KG1 (cell line): ENCODE data around the gene SLC25A29.
A peak's percentile ranks its signal among the peaks of the same experiment; 100 is the strongest.
"Not testable (repeated sequence)": the region's sequence is repeated elsewhere in the genome, so short reads cannot be mapped to it uniquely, and the experiment has no call there.

Experiments used
- DNase-seq: peaks from one replicate; lab custom pipeline; 2025; lab: John Stamatoyannopoulos, UW

The SLC25A29 gene

DNA sequence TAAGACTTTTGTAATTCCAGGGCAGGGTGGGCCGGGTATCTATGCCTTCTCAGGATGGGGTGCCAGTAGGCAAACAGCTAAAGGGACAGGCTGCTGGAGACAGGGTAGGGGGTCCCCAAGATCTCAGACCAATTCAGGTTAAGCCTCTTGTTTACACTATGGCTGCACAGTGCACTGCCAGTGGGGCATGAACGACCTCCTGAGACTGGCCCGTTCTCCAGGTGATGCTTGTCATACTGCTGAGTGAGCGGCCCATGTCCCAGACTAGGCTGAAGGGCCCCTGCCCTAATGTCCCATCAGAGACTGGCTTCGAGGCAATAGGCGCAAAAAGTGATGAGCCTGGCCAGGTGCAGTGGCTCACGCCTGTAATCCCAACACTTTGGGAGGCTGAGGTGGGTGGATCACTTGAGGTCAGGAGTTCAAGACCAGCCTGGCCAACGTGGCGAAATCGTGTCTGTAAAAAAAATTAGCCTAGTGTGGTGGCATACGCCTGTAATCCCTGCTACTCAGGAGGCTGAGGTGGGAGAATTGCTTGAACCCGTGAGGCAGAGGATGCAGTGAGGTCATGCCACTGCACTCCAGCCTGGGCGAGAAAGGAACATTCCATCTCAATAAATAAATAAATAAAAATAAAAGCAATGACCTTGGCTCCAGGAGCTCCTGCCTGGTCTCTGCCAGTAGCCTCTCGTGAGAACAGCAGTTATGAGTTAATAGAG, 12.6 kb downstream of the SLC25A29 start:
- no peak for DNase-seq

DNA sequence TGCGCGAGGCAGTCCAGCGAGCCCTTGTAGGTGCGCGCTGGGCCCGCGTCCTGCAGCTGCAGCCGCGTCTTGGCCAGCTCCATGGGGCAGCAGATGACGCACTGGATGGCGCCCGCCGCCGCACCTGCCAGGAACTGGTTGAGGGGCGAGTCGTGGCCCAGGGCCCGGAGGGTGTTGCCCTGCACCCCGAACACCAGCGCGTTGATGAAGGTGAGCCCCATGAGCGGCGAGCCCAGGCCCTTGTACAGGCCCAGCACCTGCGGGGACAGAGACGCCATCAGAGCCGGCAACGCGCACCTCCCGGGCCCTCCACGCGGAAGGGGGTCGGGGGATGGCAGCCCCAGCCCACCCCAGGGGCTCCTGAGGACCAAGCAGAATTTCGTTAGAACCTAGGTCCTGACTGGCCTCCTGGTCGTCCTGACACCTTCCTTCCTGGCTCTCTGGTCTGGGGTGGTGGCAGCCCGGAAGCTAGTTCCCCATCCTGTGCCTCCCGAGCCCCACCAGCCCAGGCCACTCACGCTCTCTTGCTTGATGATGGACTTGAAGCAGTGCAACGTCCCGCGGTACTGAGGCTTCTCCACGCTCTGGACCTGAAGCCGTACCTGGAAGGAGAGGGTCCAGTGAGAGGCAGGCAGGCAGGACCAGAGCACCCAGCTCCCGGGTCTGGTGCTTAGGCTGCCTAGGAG, 13.3 kb downstream of the SLC25A29 start:
- no peak for DNase-seq

DNA sequence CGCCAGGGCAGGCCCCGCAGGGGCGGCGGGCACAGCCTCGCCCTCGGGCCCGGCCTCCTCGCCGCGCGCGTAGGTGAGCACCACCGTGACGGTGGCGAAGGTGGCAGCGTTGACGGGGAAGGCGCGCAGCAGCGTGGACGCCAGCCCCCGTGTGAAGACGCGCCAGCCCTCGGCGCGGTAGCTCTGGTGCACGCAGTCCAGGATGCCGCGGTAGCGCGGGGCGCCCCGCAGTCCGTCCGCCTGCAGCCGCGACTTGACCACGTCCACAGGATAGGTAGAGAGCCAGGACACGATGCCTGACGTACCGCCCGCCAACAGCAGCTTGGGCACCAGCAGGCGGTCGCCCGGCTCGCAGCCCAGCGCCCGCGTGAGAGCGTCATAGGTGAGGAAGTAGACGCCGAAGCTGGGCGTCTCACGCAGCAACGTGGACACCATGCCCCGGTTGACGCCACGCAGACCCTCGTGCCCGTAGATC, 13.9 kb downstream of the SLC25A29 start:
- no peak for DNase-seq

DNA sequence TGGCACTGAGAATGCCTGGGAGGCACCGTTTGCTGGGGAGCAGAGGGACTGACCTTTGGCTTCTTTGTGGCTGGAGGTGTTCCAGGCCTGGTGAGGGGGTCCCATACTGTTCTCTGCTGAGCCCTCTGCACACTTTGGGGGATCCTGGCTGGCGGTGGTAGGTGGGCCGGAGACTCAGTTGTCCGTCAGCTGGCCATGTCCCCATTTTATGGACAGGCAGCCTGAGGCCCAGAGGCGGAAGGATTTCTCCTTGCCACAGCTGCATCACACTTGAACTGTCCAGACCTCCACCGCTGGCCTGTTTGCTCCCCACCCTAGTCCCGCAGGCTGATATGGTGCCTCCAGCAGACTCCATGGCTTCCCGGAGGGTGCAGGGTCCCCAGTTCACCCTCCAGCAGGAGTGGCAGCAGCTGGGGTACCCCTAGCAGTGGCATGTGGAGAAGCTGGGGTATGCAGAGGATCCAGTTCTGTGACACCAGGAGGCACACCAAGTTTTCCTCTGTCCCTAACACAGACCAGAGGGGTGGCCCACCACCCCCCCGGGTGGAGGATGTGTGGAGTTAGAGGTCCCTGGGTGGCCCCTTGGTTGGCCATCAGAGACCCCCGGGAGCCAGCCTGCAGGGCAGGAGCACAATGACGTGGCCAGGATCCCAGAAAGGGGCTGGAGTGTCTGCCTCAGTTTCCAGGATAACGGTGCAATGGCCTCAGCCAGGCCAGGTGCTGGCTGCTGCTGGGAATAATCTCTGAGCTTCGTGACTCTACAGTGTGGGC, 14.8 kb downstream of the SLC25A29 start:
- DNase-seq = no peak

DNA sequence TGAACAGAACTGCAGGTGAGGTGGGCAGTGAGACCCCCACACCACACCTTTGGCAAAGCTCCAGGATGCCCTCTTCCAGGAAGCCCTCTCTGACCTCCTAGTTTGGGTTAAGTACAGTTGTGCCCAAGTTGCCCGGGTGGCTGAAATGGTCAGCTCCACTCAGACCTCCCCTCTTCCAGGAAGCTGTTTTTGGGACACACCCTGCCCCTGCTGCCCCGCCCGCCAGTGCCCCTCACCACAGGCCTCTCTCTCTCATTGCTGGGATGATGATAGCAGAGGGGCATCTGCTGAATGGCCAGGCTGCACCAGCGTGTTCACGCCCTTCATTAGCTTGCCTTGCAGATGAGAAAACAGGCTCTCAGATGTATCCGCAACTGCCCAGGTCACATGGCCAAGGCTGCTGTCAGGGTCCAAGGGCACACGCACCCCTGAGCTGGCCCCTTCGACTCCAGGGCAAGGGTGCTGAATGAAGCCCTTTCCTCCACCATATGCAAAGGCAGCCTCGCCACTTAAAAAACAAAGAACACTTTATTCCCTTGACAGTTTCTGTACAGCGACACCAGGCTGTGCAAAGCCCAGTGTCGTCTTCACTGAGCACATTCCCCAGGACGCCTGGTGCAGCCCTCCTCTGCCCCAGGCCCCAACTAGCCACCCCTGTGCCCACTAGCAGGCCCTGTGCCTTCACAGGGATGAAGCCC, 15.5 kb downstream of the SLC25A29 start:
- no peak for DNase-seq

DNA sequence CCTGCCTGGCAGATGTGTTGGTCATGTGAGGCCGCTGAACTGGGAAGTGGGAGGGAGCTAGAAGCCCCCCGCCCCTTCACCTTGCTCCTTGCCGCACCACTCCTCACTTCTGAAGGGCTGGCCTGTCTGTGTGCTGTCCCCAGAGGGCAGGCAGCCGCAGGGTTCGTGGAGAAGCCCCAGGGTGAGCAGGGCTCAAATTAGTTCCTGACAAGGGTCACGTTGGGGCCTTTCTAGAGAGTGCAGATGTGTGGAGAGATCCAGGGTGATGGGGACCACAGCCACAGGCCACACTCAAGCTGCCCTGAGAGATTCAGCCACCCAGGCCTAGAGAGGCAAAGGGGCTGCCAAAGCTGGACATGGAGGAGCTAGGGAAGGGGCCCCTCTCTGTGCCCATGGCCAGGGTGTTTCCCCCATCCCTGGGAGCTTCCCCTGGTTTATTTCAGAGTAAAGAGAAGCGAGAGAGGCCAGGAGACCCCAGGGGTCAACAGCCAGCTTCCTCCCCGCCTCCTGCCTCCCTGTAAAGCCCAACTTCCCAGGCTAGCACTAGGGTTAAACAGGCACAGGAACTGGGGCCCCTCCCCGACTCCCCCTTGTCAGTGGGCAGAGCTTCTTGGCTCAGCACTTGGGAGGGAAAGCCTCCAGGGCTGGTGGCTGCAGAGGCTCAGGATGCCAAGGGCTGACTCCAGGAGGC, 16.2 kb downstream of the SLC25A29 start:
- no peak for DNase-seq

DNA sequence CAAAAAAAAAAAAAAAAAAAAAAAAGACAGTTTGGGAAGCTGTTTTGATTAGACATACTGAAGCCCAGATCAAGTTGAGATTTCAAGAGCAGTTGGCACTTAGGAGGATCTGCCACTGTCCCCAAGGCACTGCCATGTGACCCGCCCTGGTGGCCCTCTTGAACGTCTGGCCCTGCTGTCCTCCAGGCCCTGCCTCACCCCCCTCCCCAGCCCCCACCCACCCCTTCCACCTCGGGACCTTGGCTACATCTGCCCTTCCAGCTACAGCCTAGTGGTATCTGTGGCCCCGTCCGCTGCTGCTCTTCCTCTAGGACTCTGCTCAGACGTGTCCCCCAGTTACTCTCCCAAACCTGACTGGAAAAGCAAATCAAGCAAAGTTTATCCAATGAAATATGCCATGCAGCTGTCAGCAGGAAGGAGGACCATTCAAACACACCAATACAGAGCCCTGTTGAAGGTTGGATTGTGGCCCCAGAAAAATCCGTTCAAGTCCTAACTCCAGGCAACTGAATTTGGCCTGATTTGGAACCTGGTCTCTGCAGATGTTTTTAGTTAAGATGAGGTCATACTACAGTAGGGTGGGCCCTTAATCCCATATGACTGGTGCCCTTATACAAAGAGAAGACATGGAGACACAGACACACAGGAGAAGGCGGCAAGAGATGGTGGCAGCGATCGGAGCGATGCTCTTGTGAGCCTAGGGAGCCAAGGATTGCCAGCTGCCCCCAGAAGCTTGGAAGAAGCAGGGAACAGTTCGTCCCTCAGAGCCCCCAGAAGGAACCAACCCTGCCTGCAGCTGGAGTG, 17.7 kb downstream of the SLC25A29 start:
- no peak for DNase-seq

DNA sequence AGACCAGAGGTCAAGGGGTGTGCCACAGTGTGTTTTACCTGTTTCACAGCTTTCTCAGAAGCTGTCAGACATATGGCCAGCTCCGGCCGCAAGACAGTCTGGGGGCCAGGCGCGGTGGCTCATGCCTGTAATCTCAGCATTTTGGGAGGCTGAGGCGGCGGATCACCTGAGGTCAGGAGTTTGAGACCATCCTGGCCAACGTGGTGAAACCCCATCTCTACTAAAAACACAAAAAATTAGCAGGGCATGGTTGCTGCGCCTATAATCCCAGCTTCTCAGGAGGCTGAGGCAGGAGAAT, 18.3 kb downstream of the SLC25A29 start:
- DNase-seq = not testable (repeated sequence)

DNA sequence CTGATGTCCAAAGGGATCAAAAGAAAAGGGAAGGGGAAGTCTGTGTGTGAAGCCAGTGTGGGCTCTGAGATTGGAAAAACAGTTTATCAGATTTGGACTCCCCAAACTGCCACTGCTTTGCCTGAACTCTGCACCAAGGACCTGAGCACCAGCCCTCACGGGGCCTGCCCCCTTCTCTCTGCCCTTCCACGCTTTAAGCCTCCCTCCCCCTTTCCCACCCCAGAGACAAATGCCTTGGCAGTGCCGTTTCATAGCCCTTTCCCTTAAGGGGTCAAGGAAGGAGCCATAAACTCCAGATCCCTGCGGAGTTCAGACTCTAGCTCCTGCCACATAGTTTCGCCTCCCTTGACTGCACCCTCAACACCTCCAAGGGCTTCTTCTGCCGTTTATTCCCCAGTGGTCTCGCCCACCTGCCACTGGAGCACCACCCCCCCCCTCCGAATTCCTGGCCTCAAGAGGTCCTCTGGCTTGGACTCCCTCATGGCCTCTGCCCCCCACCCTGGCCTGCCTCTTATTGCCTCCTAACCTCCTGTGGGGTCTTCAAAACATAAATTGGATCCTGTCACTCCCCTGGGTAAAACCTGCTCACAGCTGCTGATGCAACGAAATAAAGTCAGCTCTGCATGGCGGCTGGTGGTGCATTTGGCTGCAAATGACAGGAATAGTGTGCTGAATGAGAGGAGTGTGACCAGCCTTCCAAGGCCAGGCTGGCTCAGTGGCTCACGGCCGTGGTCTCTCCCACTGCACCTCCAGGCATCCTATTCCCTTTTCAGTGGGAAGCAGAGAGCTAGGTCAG, 18.8 kb downstream of the SLC25A29 start:
- DNase-seq = no peak

DNA sequence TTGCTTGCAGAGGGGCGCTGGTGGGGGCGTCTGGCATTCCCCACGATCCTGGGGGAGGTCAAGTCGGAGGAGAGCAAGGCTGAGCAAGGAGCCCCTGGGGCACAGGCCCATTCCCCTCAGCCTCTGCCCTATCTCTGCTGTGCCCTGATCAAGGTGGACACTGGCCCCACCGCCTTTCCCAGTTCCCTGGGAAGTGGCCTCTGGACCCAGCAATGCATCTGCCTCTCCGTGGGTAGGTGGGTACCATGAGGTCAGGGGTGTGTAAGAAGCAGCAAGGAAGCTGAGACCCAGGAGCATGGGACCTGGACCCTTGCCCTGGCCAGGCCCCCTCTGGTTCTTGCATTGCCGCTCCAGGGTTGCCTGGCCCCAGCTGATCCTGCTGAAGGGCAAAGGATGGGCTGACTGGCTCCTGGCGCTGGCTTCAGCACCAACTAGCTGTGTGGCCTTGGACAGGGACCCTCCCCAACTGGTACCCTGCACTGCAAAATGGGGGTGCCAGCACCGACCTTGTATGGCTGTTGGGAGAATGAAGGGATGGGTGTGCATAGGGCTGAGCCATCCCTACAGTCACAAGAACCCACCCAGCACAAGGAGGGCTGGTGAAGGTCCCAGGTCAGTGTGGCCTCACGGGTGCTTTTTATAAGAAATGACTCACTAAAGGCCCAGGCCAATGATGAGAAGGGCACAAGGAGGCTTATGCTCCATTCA, 19.6 kb downstream of the SLC25A29 start:
- DNase-seq = no peak

DNA sequence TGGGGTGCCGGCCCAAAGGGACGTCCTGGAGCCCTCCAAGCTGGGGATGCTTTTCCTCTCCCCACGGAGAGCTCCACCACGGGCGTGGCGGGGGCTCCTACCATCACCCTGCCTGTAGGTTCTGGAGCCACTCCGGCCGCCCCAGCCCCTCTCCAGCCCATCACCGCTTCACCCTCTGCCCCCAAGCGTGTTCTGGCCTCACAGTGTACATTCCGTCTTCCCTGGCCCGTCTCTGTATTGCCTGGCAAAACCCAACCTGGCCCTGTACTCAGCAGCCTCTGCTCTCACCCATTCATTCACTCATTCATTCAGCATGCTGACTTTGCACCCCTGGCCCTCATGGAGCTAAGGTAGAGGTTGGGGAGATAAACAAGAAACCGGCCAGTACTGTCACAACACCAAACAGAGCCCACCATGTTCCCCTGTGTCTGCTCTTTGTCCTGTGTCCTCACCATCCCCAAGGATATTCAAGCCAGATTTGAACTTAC, 20.3 kb downstream of the SLC25A29 start:
- no peak for DNase-seq

DNA sequence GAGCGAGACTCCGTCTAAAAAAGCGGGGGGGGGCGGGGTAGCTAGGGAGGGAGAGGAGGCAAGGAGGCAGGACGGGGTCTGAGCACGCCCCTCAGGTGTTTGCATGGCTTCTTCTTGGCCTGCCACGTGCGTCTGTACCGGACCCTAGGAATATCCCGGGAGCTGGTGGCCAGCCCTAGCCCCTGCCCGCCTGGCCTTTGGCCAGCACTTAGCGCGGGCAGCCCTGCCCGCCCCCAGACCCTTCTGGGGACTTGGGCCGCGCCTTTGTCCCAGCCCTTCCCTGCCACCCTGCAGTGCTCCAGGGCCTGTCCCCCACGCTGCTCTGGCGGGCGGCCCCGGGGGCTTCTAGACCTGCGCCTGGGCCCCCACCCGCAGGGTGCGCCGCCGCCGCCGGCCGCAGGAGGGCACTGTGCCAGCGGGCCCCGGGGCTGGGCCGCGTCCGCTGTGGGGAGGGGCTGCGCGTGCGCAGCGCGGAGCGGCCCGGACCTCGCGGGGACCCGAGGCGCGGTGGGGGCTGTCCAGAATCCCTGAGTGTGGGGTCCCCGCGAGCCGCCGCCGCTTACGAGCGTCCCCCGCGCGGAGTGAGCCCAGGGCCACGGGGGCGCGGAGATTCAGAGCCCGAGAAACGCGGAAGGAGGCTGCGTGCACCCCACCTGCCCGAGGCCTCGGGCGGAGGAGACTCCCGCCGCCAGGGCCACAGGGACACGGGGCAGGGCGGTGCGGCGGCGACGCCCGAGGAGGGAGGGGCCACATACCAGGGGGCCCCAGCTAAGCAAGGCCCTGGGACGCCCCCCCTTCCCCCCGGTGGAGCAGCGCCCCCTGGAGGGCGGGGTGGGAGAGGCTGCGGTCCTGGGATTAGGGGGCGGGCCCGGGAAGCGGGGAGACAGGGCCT, 21.0 kb downstream of the SLC25A29 start:
- peak; percentile 23 for DNase-seq

DNA sequence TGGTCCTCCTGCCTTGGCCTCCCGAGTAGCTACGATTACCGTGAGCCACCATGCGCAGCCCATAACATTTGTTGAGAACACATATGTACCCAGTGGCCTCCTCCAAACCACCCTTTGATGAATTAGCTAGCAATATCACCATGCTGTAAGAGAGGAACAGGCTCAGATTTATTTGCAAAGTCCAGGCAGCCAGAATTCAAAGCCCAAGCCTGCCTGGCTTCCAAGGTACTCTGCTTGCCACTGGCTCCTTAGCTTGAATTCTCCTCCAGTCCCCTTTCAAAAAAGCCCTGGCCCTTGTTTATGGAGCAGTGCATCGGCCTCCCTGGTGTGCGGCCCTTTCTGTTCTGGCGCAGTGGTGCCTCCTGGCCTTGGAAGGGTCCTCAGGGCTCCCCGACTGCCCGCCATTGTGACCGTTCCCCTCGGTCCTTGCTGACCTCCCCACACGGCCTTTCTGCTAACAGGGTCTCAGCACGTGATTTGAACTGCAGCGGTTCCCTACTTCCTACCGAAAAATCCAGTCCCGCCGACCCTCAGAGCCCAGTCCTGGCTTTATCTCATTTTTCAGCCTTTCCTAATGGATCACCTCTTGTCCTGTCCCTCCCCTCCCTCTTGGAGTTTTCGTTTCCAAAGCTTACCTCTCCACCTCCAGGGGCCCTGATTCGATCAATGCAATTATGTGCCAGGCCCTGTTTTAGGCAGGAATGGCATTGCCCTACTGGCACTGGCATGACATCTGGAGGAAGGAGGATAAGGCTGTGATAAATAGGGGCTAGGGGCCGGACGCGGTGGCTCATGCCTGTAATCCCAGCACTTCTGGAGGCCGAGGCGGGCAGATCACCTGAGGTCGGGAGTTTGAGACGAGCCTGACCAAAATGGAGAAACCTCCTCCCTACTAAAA, 22.0 kb downstream of the SLC25A29 start:
- DNase-seq = no peak

DNA sequence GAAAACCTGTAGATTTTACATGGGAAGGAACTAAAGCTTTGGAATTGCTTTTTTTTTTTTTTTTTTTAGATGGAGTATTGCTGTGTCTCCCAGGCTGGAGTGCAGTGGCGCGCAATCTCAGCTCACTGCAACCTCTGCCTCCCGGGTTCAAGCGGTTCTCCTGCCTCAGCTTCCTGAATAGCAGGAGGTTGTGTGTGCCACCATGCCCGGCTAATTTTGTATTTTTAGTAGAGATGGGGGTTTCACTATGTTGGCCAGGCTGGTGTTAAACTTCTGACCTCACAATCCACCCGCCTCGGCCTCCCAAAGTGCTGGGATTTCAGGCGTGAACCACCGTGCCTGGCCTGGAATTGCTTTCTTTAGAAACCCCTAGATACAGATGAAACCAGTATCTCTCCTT, 22.8 kb downstream of the SLC25A29 start:
- not testable (repeated sequence) for DNase-seq

DNA sequence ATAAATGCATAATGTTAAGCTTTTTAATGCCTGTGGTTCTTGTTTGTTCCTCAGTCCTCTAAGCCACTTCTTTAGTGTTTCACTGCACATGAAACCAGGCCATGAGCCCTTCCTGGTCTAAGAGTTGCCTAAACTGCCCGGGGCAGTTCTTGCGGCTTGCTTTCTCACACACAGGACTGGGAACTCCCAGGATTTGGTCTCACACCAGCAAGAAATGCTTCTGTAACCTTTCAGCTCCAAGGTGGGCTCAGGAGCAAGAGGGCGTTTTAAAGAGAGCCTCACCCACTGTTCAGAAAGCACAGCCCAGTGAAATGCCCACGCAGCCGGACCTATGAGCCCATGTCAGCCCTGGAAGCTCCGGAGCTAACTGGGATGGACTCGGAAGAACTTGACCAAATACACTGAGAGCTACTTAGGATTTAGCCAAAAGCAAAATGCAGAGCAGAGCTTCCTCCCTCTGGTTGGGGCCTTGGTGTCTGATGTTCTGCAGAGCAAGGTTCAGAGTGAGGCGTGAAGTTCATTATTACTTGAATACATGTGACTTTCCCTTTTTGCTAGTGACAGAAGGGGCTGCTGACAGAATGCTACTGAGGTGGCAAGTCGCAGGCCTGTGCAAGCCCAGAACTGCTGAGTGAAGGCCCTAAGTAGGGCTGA, 23.4 kb downstream of the SLC25A29 start:
- no peak for DNase-seq

DNA sequence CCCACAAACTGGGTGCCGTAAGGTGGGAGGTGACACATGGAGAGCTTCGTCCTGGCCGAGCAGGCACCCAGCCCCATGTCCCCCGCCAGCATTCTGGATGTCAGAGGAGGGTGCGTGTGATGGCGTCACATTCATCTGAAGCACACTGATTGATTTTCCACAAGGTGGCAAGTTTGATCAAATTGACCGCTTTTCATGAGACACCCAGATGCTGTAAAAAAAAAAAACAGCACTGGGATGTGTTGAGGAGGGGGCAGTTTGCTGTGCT, 24.2 kb downstream of the SLC25A29 start:
- no peak for DNase-seq
